Measurements from ENCODE around the gene BCAN. TPM values are rescaled to one million over a fixed set of nuclear protein-coding genes. Genes with fewer than 3 reads are reported as not detected.

BCAN gene
- total RNA-seq, 4 donors from 2014 or later = 0.54 to 1.1 TPM; not detected in 2

DNA sequence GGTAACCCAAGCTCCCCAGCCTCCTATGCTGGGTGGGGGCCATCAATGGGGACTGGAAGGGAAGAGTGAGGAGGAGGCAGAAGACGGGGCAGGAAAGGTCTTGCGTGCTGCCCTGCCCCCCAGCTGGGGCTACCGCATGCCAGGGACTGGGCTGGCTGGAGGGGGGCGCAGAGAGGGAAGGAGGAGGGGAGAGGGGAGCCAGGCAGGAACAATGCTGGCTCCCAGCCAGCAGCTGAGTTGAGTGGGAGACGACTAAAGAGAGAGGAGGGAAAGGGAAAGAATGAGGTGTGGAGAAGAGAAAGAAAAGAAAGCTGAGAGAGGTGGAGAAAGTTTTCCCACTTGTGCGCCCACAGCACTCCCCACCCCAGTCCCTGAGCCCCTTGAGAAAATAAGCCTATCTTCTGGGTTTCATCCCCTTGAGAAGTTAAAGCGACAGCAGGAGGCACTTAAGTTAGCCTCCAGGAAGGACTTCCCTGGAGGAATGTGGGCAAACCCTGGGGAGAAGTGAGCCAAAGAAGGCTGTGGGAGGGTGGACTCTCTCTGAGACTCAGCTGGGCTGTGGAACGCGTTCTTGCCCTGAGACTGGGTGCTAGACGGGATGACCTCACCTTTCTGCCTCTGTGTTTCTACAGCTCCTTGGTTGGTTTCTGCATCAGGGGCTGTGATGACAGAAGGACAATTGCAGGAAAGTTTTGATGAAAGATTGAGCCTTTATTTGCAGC is 48.2 kb downstream of the BCAN start:
- TF ChIP-seq POLR2A (IDR thresholded peaks at IDR 0.05) = no peak
- TF ChIP-seq, protein P1, sequence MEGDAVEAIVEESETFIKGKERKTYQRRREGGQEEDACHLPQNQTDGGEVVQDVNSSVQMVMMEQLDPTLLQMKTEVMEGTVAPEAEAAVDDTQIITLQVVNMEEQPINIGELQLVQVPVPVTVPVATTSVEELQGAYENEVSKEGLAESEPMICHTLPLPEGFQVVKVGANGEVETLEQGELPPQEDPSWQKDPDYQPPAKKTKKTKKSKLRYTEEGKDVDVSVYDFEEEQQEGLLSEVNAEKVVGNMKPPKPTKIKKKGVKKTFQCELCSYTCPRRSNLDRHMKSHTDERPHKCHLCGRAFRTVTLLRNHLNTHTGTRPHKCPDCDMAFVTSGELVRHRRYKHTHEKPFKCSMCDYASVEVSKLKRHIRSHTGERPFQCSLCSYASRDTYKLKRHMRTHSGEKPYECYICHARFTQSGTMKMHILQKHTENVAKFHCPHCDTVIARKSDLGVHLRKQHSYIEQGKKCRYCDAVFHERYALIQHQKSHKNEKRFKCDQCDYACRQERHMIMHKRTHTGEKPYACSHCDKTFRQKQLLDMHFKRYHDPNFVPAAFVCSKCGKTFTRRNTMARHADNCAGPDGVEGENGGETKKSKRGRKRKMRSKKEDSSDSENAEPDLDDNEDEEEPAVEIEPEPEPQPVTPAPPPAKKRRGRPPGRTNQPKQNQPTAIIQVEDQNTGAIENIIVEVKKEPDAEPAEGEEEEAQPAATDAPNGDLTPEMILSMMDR (IDR thresholded peaks at IDR 0.05) = no peak
- no peaks in the 10 kb centered on the region for H3K27me3 ChIP-seq
- H3K4me1 ChIP-seq = peaks cover 35 to 51% of the 10 kb centered on the region in 2 donors
- 17 to 19% methylated on average over 8 to 10 of the region's 10 CpGs for WGBS, 2 donors
- no peaks in the 10 kb centered on the region for H3K36me3 ChIP-seq
- H3K9me3 ChIP-seq = no peaks in the 10 kb centered on the region
- peak overlapping the region in 1 of 3 donors; percentile 9 for H3K4me3 ChIP-seq (replicated peaks in 1 of 3)
- H3K27ac ChIP-seq = peak overlapping the region in 1 of 3 donors; percentile 82
- peak; percentile 45 to 70 for DNase-seq
- intact Hi-C loops (cut with DNase I) = loop anchor here (2.0 to 10.0 kb wide), 2 partner anchors 35 to 195 kb away; no protein-coding TSS in a partner anchor

DNA sequence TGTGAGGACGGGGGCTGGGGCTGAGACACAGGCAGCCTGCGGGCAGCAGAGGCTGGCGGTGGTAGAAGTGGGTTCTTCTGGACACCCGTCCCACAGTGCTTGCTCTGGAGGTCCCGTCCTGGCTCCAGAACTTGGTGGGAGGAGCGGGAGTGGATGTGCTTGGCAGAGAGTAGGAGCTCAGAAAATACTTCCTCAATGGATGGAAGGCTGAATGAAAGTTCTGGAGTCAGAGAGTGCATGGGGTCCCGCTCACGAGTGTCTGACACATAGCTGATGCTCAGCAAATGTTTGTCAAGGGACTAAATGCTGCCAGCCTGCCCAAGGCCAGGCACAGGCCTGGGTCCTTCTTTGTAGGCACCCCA is 48.7 kb downstream of the BCAN start:
- H3K27me3 ChIP-seq = no peaks in the 10 kb centered on the region
- DNase-seq = no peak
- peaks cover 35 to 51% of the 10 kb centered on the region in 2 donors for H3K4me1 ChIP-seq
- H3K9me3 ChIP-seq = no peaks in the 10 kb centered on the region
- intact Hi-C loops (cut with DNase I) = loop anchor here (2.0 kb wide), 1 partner anchor 34 kb away; no protein-coding TSS in a partner anchor
- TF ChIP-seq, protein P1 (IDR thresholded peaks at IDR 0.05) = no peak
- TF ChIP-seq POLR2A (IDR thresholded peaks at IDR 0.05) = no peak
- peak overlapping the region in 1 of 3 donors; percentile 82 for H3K27ac ChIP-seq
- no peaks in the 10 kb centered on the region for H3K36me3 ChIP-seq
- no peak overlapping the region for H3K4me3 ChIP-seq (replicated peaks in 1 of 3)
- 66 to 77% methylated on average over 8 of the region's 8 CpGs for WGBS, 2 donors

DNA sequence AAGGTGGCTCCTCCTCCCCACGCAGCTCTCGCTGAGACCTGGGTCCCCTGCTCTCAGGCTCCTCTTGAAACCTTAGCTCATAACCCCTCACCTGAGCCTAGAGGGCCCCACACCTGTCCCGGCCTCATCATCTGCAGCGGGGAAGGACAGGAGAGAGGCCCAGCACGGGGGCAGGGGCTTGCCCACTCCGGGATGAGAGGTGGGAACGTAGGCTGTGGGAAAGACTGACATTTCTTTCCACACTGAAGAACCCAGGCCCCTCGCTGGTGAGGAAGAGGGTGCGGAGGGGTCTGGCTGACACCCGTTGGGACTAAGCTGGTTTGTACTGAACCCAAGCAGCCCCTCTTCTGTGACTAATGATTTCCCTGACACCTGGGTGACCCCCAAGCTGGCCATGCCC is 49.3 kb downstream of the BCAN start:
- intact Hi-C loops (cut with DNase I) = loop anchor here (2.0 kb wide), 1 partner anchor 34 kb away; no protein-coding TSS in a partner anchor
- Histone ChIP-seq H3K4me3 (replicated peaks in 1 of 3) (no peak overlapping the region), H3K9me3 (no peaks in the 10 kb centered on the region), H3K27ac (peak overlapping the region in 2 of 3 donors; percentile 80 to 82), H3K36me3 (no peaks in the 10 kb centered on the region), H3K4me1 (peaks cover 35 to 51% of the 10 kb centered on the region in 2 donors), H3K27me3 (no peaks in the 10 kb centered on the region)
- no peak for TF ChIP-seq POLR2A (IDR thresholded peaks at IDR 0.05)
- TF ChIP-seq, protein P1 (IDR thresholded peaks at IDR 0.05) = no peak
- no peak for DNase-seq
- 70 to 76% methylated on average over 8 to 10 of the region's 10 CpGs for WGBS, 2 donors

DNA sequence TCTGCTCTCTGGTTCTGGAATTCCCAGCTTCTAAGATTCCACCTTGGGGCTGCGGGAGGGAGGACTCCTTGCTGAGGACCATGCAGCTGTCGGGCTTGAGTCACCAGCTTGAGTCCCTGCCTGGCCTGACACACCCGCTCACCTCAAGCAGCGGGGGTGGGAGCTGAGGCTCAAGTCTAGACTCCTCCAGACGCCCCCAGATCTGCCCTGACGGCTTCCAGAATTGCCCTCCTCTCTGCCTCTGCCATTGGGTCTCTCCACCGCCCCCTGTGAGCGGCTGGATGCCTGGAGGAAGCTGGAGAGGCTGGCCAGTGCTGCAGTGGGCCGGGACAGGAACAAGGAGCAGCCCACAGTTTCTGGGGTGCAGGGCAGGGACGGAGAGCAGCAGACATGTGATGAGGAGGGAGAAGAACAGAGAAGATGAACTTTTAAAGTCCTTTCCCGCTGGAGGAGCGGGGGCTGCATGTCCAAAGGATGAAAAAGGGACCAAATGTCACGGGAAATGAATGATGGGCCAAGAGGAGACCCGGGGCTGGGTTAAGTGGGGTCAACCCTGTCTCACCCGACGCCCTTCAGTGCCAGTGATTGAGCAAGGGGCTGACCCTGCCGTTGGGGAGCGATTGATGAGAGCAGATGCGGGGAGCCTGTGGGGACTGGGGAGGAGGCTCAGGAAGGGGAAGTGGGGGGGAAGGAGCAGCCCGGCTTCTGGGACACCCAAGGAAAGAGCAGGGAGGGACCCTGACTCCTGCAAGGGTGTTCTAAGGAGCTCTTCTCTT is 49.9 kb downstream of the BCAN start:
- WGBS, 2 donors = 29 to 32% methylated on average over 19 of the region's 20 CpGs
- no peaks in the 10 kb centered on the region for H3K36me3 ChIP-seq
- H3K9me3 ChIP-seq = no peaks in the 10 kb centered on the region
- peak; percentile 40 to 47 for DNase-seq
- TF ChIP-seq, protein P1 (IDR thresholded peaks at IDR 0.05) = no peak
- no peak for TF ChIP-seq POLR2A (IDR thresholded peaks at IDR 0.05)
- intact Hi-C loops (cut with DNase I) = loop anchor here (2.0 kb wide), 1 partner anchor 33 kb away; no protein-coding TSS in a partner anchor
- peak overlapping the region; percentile 74 to 82 (median 80) for H3K27ac ChIP-seq
- H3K4me1 ChIP-seq = peaks cover 39 to 54% of the 10 kb centered on the region in 2 donors
- H3K27me3 ChIP-seq = no peaks in the 10 kb centered on the region
- H3K4me3 ChIP-seq (replicated peaks in 1 of 3) = no peak overlapping the region
